Bone marrow (tissue), 2 donors: ENCODE data around the gene PRF1.
A peak's percentile ranks its signal among the peaks of the same experiment; 100 is the strongest.

ENCODE experiments used
- DNase-seq, 2 donors: peaks; one replicate each; lab custom pipeline; 2025; lab: John Stamatoyannopoulos, UW

PRF1 gene

GRCh38 chr10:70560511-70560941 is 42.0 kb downstream of the PRF1 start:
- no peak for DNase-seq

- DNase-seq: no peak
Observed at GRCh38 chr10:70559861-70560260, 42.7 kb downstream of the PRF1 start.

- peak; percentile 61 to 80 for DNase-seq
Observed at GRCh38 chr10:70558871-70559810, 43.4 kb downstream of the PRF1 start.

GRCh38 chr10:70558295-70558694 is 44.2 kb downstream of the PRF1 start:
- DNase-seq: no peak

GRCh38 chr10:70557876-70558275 is 44.7 kb downstream of the PRF1 start:
- no peak for DNase-seq

GRCh38 chr10:70557086-70557845 is 45.3 kb downstream of the PRF1 start:
- no peak for DNase-seq

GRCh38 chr10:70555371-70555770 is 47.2 kb downstream of the PRF1 start:
- DNase-seq: no peak

GRCh38 chr10:70552586-70552985 is 50.0 kb downstream of the PRF1 start:
- DNase-seq: no peak

- no peak for DNase-seq
Observed at GRCh38 chr10:70551971-70552422, 50.5 kb downstream of the PRF1 start.

GRCh38 chr10:70551466-70551865 is 51.1 kb downstream of the PRF1 start:
- no peak for DNase-seq

GRCh38 chr10:70550459-70550858 is 52.1 kb downstream of the PRF1 start:
- no peak for DNase-seq

GRCh38 chr10:70549962-70550458 is 52.5 kb downstream of the PRF1 start:
- DNase-seq: peak; percentile 45 to 55

GRCh38 chr10:70549351-70549961 is 53.1 kb downstream of the PRF1 start:
- no peak for DNase-seq
